Urothelium cell line (cell line): ENCODE data around the gene SAMD3.
A peak's percentile ranks its signal among the peaks of the same experiment; 100 is the strongest.
"Not testable (repeated sequence)": the region's sequence is repeated elsewhere in the genome, so short reads cannot be mapped to it uniquely, and the experiment has no call there.

ENCODE experiments used
- DNase-seq: peaks from one replicate; pipeline ENCODE4 v3.0.0; 2011; ENCODE audit warnings: low spot score, mixed read lengths
- FAIRE-seq: peaks from 2 replicates; lab custom pipeline; 2011; peaks lifted over from hg19 to GRCh38; lab: Jason Lieb, UNC

The SAMD3 gene

DNA sequence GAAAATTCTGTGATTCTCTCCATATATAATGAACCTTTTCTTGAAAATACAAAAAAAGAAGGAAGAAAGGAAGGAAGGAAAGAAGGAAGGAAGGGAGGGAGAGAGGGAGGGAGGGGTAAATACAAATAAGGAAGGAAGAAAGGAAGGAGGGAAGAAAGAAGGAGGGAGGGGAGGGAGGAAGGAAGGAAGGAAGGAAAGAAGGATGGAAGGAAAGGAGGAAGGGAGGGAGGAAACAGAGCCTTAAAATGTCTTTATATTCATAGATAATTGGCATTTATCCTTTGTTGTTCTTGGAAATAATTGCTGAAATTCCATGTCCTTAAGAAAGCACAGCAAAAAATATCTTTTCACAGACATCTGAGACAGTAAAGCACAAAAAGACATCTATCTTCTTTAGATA lies 40.3 kb downstream of the SAMD3 start:
- no peak for DNase-seq
- FAIRE-seq = no peak

DNA sequence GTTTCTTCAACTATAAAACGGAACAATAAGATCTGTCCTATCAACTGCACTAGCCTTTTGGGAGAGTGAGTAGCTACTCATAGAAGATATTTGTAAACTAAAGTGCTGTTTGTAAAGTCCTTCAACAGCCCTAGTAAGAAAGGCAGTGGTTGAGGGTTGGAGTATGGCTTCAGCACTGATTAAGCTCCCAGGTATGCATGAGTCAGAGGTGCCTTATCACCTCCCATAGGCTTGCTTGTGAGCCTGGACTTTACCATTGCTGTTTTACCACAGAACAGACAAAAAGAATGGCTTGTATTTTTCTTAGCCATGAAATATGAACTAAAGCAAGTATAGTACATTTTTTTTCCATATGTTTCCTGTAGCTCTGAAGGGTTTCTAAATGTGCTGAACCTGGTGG lies 44.1 kb downstream of the SAMD3 start:
- FAIRE-seq = no peak
- peak; percentile 82 for DNase-seq

GRCh38 chr6:130176378-130176777 lies 46.4 kb downstream of the SAMD3 start:
- DNase-seq (no peak), FAIRE-seq (no peak)

GRCh38 chr6:130173377-130174004 lies 49.3 kb downstream of the SAMD3 start:
- not testable (repeated sequence) for FAIRE-seq, DNase-seq

- FAIRE-seq, DNase-seq: not testable (repeated sequence)
Observed at GRCh38 chr6:130170160-130170559, 52.6 kb downstream of the SAMD3 start.

DNA sequence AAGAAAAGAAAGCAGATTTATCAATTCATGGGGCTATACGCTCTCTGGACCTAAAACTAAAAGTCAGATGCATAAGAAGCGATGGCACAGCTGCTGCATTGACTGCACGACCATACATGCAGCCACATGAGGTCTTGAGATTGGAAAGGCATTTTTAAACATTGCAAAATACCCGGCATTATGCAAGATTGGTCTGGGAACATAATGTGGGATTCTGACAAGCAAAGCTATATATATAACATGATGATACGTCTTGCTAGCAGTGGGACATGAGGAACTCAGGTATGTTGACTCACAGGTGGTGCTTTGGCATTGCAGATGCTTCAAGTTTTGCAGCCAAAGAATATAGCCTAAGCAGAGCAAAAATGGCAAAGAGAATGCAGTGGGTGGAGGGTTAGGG lies 55.1 kb downstream of the SAMD3 start:
- DNase-seq (no peak), FAIRE-seq (no peak)

GRCh38 chr6:130164251-130164650 lies 58.5 kb downstream of the SAMD3 start:
- DNase-seq (no peak), FAIRE-seq (no peak)

DNA sequence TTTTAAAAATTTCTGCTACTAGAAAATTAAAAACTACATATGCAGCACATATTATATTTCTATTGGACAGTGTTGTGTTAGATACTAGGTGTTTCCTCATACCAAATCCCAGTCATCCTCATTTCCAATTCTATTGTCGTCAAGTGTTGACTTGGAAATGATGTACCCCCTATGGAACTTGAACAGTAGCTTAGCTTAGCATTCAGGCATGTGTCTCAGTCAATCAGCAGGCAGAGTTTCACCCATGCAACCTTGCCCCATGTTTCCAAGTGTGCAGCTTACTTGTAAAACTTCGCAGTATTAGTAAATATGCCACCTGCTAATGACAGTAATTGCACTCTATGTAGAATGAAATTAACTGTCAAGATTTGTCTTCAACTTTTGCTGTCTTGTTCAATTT lies 59.5 kb downstream of the SAMD3 start:
- FAIRE-seq (no peak), DNase-seq (no peak)

DNA sequence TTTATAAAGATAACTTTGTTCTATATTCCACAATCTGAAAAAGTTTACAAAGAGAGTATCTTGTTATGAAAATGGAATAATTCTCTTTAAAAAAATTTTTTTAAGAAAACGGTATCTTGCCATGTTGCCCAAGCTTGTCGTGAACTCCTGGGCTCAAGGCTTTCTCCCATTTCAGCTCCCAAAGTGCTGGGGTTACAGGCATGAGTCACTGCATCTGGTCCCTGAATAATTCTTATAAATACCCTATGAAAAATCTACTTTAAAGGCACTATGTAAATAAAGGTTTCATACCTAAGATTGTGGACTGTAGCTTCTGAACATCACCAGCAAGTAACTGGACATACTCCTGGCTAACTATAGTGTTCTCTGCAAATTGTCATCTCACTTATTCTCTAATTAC lies 60.3 kb downstream of the SAMD3 start:
- no peak for DNase-seq

DNA sequence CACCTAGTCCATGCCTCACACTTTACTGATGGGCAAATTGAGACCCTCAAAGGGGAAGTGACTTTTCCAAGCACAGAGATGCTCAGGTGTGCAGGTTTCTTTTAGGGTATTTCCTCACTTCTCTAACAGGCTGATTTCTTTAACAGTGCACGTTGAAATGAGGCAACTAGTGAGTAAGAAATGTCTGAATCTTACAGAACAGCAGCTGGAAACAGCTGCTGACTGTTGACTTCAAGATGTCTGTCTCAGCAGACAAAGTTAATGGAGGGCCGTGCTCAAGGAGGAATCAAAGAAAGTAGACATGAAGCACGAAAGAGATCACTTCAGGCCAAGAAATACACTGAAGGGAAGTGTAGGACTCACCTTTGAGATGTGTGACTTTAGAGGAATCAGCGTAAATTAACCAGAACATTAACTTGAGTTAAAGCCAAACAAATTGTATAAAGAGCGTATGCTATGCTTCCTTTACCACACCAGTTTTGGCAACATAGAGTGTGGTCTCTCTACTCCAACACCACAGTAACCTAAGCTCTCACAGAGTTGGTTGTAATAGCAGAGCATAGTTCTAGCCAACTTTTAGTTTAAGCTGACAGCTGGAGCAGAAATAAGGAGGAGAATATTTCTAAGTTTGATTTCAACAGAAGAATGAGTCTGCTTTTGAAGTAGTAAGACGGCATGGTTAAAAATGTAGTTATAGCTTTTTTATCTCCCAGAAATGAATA lies 60.9 kb downstream of the SAMD3 start:
- DNase-seq (no peak), FAIRE-seq (no peak)

More for the DNA sequence above, 60.3 kb downstream of the SAMD3 start:
- no peak for FAIRE-seq

GRCh38 chr6:130159956-130160355 lies 62.8 kb downstream of the SAMD3 start:
- no peak for FAIRE-seq

GRCh38 chr6:130158548-130158947 lies 64.2 kb downstream of the SAMD3 start:
- FAIRE-seq = no peak

More at GRCh38 chr6:130159956-130160355, 62.8 kb downstream of the SAMD3 start:
- DNase-seq = no peak

DNA sequence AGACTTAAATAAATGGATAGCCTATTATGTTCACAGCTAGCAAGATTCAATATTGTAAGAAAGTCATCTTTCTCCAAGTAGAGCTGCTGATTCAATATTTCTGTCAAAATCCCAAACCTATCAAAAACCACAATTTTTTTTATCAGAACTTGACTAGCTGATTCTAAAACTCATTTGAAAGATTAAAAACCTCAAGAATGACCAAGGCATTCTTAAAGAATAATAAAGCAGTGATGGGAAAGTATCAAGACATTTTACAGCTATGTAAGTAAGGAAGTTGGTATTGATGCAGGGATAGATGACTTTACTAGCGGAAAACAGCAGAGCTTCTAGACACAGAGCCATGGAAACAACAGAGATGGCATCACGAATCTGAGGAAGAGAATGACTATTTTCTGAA lies 64.7 kb downstream of the SAMD3 start:
- FAIRE-seq = no peak
- no peak for DNase-seq

More at GRCh38 chr6:130158548-130158947, 64.2 kb downstream of the SAMD3 start:
- no peak for DNase-seq

DNA sequence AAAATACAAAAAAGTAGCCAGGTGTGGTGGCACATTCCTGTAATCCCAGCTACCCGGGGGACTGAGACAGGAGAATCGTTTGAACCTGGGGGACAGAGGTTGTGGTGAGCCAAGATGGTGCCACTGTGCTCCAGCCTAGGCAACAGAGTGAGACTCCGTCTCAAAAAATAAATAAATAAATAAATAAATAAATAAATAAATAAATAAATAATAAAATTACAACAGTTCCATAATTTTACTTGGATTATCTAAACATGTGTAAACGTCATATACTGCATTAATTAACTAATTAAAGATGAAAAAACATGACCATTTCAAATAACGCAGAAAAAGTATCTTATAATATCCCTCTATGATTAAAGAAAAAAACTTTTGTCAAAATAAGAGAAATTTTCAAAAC lies 65.8 kb downstream of the SAMD3 start:
- no peak for DNase-seq
- FAIRE-seq = no peak

GRCh38 chr6:130152908-130153510 lies 69.7 kb downstream of the SAMD3 start:
- DNase-seq (no peak), FAIRE-seq (no peak)

DNA sequence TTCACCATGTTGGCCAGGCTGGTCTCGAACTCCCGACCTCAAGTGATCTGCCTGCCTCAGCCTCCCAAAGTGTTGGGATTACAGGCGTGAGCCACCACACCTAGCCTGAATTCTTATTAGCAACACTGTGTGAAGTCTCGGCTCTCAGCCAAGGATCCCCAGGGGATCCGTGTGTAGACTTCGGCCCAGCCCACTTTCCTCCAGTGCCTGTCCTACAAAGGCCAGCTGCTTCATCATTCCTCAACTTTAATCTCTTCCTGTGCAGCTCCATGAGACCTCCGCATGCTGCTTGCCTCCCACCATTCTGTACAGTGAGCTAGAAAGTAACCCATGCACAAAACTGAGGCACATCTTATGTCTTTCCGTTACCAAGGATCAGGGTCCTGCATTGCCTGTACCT lies 71.8 kb downstream of the SAMD3 start:
- no peak for DNase-seq
- no peak for FAIRE-seq

DNA sequence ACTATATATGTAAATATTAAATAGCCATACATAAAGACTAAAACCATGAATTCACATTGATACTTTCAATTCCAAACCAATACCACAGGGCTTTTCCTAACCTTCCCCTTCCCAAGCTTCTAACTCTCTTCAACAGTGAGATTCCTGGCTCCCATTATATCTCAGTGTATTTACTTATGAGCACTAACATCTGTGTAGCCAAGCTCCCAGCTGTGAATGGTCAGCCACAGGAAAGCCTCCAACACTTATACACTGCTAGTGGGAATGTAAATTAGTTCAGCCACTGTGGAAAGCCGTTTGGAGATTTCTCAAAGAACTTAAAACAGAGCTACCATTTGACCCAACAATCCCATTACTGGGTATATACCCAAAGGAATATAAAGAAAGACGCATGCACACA lies 73.7 kb downstream of the SAMD3 start:
- FAIRE-seq, DNase-seq: not testable (repeated sequence)

GRCh38 chr6:130148181-130148580 lies 74.6 kb downstream of the SAMD3 start:
- FAIRE-seq = no peak
- peak; percentile 14 for DNase-seq

GRCh38 chr6:130147111-130147510 lies 75.6 kb downstream of the SAMD3 start:
- no peak for DNase-seq
- no peak for FAIRE-seq

GRCh38 chr6:130143709-130144108 lies 79.0 kb downstream of the SAMD3 start:
- no peak for DNase-seq
- no peak for FAIRE-seq

DNA sequence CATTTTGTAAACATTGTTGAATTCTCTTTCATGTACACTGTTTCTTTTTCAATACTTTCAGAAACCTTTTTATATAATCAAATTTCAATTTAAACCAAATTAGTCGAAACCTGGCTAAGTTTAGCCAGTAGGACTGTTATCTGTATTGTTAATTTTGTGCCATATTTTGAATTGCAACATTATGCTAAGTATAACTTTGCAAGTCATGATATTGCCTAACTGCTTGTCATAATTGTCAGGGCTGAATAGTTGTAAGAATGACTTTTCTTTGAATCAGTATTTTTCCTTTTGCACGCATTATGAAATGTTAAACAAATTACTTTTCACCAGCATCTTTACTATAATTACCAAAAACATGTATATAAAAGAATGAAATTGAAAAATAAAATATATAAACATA lies 82.7 kb downstream of the SAMD3 start:
- DNase-seq (no peak), FAIRE-seq (no peak)

- no peak for FAIRE-seq
- DNase-seq = no peak
Observed at GRCh38 chr6:130138909-130139242, 83.9 kb downstream of the SAMD3 start.
